GM19372 (cell line): ENCODE results near the gene ERMARD.

Experiments used
- ATAC-seq: cut with Tn5 transposase; IDR thresholded peaks from one replicate; pipeline ENCODE4 v1.9.1; 2021; ENCODE audit warnings: mild to moderate bottlenecking, low read depth, moderate library complexity; ENCODE audit not compliant: unreplicated experiment

ERMARD gene

DNA sequence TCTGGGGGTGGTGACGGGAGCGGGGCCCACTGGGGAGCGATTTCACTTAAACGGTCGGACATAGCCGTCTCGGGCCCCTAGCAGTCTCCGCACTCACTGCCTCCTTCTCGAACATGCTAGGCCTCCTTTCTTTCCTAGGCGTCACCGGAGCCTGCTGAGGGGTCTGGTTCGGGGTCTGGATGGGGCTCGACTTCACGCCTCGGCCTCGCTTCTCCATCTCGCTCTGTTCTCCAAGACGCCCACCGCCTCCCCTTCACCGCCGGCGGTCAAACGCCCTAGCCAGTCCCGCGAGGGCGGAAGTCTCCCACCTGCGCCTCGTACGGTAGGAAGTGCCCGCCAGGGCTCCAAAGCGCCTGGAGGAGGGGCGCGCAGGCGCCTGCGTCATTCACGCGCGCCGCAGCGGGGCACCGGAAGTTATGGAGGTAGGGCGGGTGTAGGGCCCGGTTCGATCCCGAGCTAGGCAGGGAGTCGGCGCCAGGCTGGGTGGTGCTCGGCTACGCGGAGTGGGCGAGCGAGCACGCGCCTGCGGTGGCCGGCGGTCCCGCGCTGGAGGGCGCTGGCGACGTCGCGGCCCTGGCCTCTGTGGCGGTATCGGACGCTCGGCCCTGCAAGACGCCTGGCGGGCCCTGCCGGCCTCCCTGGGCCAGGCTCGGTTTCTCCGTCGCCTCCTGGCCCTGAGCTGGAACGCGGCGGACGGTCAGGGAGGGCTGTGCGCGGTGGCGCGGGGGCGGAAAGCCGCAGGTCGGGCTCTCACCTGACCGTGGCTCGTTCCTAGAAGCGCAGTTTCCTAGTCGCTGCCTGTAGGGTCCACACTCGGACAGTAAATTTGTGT is at the start of gene ERMARD, which contains the start of gene DYNLT2:
TSS of gene ERMARD (plus strand) at position 381 of the 832 bp plus-strand sequence. CDS start at position 417, 36 bp downstream.
TSS of gene DYNLT2 (minus strand) at position 331 of the 832 bp plus-strand sequence. CDS start at position 217, 114 bp downstream.
- ATAC-seq = peak; percentile 95

DNA sequence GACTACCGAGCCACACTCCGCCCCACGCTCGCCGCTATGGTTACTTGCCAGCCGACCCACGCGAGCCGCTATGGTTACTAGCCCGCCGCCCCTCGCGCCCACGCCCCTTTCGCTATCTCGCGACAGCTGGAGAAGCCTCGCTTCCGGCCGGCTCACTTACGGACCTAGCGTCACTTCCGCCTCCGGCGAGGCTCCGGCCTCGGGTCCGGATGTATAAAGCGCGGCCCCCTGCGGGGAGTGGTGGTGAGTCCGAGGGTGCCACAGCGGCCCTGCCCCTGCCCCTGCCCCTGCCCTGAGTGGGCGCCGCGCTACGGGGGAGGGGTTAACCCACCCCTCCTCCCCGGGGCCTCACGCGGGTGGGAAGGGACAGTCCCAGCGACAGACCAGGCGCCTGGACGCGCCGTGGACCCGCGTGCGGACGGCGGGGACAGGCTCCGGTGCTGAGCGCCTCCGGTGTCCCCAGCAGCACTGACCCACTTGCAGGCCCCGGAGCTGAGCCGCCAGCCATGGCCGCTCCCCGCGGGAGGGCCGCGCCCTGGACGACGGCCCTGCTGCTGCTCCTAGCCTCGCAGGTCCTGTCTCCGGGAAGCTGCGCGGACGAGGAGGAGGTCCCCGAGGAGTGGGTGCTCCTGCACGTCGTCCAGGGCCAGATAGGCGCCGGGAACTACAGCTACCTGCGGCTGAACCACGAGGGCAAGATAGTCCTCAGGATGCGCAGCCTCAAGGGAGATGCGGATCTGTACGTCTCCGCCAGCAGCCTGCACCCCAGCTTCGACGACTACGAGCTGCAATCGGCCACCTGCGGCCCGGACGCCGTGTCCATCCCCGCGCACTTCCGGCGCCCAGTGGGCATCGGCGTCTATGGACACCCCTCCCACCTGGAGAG is 49.2 kb upstream of the ERMARD start, which contains the start of the genes C6orf120 and WDR27:
TSS of gene C6orf120 (plus strand) at position 173 of the 886 bp plus-strand sequence. CDS start at position 507, 334 bp downstream.
TSS of gene WDR27 (minus strand) at position 76 of the 886 bp plus-strand sequence. CDS start 13,024 bp downstream, outside the sequence.
- peak; percentile 95 for ATAC-seq

DNA sequence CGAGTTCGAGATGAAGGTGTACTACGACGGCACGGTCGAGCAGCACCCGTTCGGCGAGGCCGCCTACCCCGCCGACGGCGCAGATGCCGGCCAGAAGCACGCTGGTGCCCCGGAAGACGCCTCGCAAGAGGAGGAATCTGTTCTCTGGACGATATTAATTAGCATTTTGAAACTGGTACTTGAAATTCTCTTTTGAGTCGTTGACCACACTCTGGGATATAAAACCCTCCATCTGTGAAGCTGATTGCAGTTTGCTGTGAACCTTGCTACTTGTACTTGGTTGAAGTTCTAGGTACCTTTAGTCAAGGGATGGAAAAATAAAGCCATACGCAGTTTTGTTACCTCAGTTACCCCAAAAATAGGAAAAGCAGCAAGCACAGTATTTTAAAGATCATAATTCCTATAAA is 48.6 kb upstream of the ERMARD start:
- peak; percentile 5 for ATAC-seq

DNA sequence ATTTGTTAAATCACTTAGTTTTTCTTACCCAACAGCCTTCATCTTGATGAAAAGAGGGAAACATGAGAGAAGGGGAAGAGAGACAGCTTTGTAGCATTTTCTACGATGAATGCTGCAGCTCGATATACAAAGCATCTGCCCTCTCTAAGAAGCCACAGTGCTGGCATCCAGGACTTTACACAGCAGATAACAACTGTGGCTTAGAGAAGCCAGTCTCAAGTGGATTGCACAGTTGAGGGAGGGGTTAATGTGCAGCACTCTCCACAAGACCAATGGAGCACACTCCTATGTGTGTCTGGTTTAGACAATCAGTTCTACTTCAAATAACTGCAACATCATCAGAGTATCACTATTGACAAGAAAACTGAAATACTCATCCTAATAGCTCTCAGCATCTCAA is 43.6 kb upstream of the ERMARD start:
- no peak for ATAC-seq

DNA sequence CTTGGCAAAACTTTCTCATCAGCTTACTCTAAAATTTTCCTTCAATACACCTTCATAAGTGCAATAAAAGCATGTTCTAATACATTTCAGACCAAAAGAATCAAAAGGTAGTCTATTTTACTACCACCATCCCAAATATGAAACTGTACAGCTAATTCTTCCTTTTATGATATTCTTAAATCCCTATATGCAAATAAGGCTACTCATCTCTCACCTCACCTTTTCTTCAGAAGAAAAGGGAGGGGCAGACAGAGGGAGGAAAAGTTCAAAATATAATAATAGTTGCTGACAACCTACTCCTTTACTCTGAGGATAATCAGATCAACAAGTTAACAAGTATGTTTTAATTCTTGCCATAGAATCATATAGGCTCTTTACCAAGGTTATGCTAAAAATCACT is 42.1 kb upstream of the ERMARD start:
- ATAC-seq = no peak

DNA sequence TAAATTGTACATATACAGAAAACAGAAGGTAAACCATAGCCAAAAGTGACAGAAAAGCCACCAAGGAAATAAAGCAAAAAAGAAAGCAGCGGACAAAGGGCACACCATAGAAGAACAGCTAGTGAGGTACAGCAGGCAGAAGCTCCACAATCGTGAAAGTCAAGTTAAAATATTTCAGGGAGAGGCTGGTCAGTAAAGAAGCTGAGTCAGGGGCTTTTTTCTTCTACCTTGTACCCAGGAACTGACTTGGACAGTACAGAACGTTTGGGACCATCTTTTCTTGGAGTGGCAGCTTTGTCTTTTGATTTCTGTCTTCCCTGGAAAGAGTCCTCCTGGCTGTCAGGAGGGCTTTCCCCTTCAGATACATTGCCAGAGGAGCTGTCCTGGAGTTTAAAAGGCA is 41.4 kb upstream of the ERMARD start:
- ATAC-seq = no peak

DNA sequence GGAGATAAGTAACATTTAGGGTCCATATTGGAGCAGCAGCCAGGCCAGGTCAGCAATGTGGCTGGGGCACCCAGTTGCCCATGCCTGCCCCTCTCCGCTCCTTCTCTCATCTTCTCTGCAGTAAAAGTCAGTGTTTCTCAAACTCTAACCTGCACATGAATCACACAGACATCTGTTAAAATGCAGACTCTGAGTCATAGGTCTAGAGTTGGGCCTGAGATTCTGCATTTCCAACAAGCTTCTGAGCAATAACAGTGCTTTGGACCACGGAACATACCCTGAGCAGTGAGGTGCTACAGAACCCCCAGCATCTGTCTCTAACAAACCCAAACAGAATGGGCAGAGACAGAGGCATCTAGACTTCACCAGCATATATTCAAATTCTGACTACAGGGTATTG is 37.2 kb upstream of the ERMARD start:
- no peak for ATAC-seq

DNA sequence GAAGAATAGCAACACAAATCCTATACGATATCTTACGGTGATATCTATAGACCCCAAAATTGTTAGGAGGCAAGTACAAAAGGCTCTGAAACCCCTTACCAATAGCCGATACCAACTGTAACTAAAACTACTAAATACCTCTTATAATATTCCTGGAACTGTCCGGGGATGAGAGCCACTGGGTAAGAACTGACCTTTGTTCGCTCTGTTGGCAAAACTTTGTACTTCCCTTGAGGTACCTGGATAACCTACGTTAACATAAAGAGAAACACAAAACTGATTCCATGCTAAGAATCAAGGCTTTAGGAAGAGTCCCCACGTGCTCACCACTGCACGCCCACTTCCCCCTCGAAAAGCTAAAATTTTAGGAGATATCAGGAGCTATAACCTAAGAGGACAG is 36.8 kb upstream of the ERMARD start:
- no peak for ATAC-seq

DNA sequence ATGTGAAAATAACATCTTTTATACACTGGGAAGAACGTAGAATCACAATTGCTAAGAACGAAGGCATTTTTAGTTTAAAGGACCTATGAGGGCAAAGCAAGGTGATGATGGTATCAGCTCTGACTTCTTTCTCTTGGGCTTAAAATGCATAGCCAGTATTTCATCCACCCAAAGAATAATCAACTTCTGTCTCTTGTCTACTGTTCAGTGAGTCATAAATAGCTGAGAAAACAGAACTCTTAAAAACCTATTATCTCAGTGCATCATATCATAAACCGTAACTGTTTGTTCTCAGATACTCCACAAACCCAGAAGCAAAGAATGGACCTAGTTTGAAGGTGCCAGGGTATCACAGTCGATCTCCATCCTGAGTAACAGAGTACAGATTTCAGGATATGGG is 32.3 kb upstream of the ERMARD start:
- no peak for ATAC-seq

DNA sequence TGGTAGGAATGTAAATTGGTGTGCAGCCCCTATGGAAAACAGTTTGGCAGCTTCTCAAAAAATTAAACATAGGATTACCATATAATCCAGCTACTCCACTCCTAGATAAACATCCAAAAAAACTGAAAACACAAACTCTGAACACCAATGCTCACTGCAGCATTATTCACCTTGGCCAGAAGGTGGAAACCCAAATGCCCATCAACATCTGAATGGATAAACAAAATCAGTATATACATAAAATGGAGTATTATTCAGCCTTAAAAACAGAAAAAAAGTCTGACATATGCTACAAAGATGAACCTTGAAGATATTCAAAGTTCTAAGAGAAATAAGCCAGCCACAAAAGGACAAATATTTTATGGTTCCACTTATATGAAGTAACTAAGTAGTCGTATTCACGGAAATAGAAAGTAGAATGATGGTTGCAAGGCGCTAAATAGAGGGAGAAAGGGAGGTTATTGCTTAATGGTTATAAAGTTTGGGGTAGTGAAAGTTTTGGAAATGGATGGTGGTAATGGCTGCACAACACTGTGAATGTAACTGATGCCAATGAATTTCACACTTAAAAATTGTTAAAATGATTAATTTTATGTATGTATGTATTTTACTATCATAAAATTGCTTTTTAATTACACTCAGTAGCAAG is 31.1 kb upstream of the ERMARD start:
- ATAC-seq = no peak

DNA sequence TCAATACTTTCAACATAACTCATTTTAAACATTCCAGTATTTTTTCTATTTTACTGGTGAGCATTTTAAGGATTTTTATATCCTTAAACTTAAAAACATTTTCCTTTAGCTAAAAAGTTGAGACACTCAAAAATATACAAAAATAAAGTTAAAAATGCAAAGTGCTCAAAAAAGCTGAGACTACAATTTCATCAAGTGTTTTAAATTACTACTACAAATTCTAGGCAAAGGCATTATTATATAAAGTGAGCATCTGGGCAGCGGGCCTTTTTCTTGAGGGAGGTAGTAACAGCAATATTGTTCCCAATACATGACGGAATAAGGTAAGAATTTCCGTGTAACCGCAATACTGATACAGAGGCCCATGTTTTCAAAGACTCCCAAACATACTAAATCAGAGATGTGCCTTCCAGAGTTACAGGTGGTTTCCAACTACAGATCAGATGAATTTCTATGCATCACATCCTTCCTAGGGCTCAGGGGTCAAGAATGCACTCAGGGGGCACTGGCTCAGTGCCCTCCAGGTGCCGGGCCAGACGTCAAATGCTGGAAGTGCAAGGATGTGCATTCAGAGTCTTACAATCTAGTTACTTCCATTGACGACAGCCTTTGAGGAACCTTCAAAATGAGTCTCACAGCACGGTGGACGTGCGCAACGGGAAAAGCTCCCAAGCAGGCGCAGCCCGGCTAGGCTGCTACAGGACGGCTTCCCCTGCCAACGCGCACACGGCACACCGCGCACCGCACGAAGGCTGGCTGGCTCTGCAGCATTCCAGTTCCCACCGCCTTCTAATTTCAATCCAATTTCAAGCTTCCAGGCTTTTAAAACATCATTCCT is 28.8 kb upstream of the ERMARD start:
- ATAC-seq = no peak

DNA sequence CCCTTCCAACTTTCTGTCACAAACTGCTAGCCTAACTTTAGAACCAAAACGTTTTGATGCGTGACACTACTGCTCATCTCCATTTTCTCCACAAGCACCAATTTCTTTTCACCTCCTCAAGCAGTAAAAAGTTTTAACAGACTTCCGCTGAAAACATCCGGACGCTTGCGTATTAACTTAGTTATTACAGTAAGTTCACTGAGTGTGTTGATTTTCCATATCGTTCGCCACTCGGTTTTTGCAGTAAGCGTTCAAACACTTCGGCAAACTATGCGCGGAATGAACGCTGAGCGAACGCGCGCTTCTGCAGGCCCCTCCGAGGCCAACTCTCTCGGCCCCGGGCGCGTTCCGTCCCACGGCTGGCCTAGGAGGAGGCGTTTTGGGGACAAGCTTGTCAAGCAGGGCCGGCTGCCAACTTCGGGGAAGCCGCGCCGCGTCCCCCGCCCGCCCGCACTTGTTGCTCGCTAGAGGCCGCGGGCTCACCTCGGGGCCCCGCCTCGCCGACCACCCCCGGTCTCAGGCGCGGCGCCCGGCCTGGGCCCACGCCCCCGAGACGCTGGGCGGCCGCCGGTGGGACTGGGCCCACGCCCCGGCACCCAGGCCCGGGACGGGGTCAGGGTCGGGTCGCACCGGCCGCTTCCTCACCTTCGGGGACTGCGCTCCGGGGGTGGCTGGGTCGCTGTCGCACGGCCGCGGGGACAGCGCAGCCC is 28.1 kb upstream of the ERMARD start:
- ATAC-seq = peak; percentile 33

DNA sequence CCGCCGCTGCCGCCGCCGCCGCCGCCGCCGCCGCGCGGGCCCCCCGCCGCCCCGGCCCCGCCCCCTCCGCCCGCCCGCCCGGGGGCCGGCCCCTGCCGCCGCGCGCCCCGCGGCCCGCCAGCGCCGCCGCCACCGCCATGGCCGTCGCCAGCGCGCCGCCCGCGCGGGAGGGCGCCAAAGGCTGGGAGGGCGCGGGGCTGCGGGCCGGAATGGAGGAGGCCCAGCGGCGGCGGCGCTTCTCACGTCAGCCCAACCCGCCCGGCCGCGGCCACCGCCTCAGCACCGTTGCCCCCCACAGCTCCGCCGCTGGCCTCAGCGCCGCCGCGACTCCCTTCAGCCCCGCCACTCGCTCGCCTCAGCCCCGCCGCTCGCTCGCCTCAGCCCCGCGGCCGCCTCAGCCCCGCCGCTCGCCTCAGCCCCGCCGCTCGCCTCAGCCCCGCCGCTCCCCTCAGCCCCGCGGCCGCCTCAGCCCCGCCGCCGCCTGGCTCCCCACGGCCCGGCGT is 27.4 kb upstream of the ERMARD start:
- peak; percentile 30 for ATAC-seq

DNA sequence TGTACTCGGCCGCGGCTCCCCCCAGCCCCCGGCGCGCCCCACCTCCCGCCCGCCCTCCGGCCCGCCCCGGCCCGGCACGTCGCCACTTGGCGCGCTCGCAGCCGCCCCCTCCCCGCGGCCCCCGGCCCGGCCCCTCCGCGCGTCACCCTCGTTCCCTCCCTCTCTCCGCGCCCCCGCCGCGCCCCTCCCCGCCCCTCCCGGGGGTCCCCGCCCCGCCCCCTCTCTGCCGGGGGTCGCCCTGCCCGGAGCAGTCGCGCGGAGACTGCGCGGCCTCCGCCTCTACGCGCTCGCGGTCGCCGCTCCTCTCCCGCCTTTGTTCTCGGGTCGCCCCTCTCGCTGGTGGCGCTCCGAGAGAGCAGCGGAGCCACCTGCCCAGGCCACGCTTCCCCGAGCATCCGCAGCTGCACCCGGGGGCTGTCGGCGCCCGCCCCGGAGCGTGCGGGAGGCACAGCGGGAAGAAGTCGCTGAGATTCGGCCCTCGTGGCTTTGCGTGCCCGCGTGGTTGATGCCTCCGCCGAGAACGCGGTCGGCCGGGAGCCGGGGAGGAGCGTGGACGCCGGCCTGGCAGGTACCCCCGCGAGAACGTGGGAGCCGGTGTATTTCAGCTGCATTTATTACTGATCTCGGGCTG is 26.8 kb upstream of the ERMARD start, which contains the start of gene PHF10:
TSS of gene PHF10 (minus strand) at position 7 of the 631 bp plus-strand sequence. CDS start 569 bp downstream, outside the sequence.
- ATAC-seq = peak; percentile 43

DNA sequence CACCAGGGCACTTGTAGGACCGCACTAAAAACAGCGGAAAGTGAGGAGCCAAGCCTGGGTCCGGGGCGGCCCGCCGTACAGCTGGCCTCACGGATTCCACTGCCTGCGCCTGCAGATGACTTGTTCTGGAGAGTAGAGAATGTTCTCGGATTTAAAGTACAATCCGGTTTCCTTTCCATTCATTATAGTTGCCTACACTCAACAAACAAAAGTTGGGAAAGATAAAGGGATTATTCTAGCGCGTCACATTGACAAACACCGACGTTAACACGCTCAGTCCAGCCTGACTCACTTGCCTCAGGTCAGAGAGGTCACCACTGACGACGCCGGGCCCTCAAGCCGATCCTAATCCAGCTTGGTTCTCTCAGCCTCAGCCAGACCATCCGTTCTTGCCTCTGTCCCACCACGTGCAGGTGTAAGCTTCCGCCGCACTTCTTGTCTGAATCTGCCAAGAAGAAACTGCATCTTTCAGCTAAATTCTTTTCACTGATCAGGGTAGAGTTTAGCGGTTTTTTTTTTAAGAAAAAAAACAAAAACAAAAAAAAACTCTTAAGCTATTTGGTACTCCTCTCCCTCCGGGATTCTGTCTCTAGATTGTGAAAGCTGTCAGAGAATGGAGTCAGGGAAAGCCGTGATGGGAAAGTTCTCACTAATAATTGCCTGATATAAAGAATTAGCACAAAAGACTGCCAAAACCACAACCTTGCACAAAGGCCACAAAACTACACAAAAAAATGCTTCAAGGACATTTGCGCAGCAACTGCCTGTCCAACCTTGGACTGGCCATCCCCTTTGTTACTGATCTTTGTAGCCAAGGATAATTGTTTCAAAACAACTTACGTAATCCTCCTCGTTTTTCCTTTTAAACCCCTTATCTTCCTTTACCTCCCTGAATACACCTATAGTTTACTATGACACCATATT is 26.0 kb upstream of the ERMARD start:
- peak; percentile 8 for ATAC-seq

DNA sequence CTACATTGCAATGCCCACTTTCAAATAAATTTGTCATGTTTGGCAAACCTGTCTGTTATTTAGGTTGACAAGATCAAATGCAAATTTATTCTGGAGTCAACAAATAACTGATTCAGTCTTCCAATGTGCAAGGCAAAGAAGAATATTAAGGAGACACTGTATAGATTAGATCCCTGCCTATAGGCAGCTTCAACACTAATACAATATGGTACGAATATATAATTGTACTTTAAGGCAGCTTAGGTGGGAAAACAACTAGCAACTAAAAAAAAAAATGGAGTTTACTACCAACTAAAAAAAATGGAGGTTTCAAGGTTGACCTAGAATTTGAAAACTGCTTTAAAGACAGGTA is 25.4 kb upstream of the ERMARD start:
- ATAC-seq = no peak

DNA sequence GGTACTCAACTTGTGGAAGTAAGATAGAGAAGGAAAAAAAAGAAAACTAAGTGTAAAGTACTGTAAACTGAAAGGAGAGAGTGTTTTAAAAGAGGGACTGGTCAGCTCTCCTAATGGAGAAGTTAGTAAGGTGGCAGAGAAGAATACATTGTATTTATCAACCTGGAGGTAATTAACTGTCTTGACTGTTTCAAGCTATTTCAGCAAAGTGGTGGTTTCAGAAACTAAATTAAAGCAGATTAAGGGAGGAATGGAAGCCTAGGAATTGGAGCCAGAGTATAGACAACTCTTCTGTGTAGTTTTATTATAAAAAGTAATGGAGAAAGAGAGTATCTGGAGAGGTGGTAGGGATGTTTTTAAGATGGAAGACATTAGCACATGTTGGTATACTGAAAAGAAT is 24.5 kb upstream of the ERMARD start:
- no peak for ATAC-seq
